Mammary epithelial cell (primary cell): ENCODE measurements around the gene IFNL4.

Experiments
- EZH2 ChIP-seq: IDR thresholded peaks from 2 replicates; pipeline ENCODE4 v1.6.1; 2012; ENCODE audit warnings: low read length, inconsistent platforms, borderline replicate concordance
- TF ChIP-seq, protein P1 (sequence below), 2 donors: IDR thresholded peaks in 1 of 2; conservative IDR thresholded peaks in 1 of 2; 2 replicates each; pipeline ENCODE4 v1.5.1; 2011 to 2012; ENCODE audit warnings: inconsistent platforms in 2 of 2, low read length in 2 of 2, mild to moderate bottlenecking in 2 of 2, control low read depth in 1 of 2, low read depth in 1 of 2; ENCODE audit not compliant: insufficient read depth in 1 of 2; ENCODE audit errors: extremely low read depth in 1 of 2

DNA sequence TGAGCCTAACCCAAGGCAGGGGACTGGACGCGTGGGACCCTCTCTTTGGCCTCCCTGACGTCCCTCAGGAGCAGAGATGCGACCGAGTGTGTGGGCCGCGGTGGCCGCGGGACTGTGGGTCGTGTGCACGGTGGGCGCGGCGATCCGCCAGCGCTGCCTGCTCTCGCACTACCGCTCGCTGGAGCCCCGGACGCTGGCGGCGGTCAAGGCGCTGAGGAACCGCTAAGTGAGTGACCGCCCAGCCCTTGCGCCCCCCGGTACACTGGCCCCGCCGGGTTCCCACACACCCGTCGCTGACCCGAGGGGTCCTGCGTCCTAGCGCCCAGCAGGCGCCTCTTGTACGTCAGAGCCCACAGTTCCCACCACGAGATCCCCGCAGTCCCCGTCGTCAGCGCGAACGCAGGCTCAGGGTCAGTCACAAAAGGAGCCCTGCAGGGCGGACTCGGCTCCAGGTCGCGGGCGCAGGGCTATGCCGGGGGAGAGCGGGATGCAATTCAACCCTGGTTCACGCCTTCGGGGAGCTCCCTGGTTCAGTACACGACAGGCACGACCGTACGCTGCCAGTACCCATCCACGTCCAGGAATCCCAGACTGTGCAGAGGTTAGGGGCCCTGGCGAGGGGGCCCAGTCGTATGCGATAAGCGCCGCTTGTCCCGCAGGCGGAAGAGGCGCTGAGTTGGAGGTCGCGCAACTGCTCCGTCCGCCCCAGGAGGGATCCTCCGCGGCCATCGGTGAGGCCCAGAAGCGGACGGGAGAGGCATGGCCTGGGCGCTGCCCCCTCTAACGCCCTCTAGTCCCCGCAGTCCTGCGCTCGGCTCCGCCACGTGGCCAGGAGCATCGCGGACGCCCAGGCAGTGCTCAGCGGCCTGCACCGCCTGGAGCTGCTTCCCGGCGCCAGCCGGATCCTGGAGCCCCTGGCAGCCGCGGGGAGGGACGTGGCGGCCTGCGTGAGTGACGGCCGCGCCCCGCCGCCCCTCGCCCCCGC lies 15.9 kb upstream of the IFNL4 start:
- TF ChIP-seq, protein P1, sequence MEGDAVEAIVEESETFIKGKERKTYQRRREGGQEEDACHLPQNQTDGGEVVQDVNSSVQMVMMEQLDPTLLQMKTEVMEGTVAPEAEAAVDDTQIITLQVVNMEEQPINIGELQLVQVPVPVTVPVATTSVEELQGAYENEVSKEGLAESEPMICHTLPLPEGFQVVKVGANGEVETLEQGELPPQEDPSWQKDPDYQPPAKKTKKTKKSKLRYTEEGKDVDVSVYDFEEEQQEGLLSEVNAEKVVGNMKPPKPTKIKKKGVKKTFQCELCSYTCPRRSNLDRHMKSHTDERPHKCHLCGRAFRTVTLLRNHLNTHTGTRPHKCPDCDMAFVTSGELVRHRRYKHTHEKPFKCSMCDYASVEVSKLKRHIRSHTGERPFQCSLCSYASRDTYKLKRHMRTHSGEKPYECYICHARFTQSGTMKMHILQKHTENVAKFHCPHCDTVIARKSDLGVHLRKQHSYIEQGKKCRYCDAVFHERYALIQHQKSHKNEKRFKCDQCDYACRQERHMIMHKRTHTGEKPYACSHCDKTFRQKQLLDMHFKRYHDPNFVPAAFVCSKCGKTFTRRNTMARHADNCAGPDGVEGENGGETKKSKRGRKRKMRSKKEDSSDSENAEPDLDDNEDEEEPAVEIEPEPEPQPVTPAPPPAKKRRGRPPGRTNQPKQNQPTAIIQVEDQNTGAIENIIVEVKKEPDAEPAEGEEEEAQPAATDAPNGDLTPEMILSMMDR (conservative IDR thresholded peaks at IDR 0.05 in 1 of 2, IDR thresholded peaks at IDR 0.05 in 1 of 2; ENCODE audit: extremely low read depth in 1 of 2, insufficient read depth in 1 of 2, low read depth in 1 of 2, low read length in 2 of 2) = no peak
- TF ChIP-seq EZH2 = peak; percentile 92
